ENCODE measurements around the gene ABCA7. TPM values are rescaled to one million over a fixed set of nuclear protein-coding genes. Genes with fewer than 3 reads are reported as not detected.

Gene ABCA7, protein sequence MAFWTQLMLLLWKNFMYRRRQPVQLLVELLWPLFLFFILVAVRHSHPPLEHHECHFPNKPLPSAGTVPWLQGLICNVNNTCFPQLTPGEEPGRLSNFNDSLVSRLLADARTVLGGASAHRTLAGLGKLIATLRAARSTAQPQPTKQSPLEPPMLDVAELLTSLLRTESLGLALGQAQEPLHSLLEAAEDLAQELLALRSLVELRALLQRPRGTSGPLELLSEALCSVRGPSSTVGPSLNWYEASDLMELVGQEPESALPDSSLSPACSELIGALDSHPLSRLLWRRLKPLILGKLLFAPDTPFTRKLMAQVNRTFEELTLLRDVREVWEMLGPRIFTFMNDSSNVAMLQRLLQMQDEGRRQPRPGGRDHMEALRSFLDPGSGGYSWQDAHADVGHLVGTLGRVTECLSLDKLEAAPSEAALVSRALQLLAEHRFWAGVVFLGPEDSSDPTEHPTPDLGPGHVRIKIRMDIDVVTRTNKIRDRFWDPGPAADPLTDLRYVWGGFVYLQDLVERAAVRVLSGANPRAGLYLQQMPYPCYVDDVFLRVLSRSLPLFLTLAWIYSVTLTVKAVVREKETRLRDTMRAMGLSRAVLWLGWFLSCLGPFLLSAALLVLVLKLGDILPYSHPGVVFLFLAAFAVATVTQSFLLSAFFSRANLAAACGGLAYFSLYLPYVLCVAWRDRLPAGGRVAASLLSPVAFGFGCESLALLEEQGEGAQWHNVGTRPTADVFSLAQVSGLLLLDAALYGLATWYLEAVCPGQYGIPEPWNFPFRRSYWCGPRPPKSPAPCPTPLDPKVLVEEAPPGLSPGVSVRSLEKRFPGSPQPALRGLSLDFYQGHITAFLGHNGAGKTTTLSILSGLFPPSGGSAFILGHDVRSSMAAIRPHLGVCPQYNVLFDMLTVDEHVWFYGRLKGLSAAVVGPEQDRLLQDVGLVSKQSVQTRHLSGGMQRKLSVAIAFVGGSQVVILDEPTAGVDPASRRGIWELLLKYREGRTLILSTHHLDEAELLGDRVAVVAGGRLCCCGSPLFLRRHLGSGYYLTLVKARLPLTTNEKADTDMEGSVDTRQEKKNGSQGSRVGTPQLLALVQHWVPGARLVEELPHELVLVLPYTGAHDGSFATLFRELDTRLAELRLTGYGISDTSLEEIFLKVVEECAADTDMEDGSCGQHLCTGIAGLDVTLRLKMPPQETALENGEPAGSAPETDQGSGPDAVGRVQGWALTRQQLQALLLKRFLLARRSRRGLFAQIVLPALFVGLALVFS (N-terminal part only)
- total RNA-seq, result 10 to 100 TPM; 92.7 to 95.1 TPM

DNA sequence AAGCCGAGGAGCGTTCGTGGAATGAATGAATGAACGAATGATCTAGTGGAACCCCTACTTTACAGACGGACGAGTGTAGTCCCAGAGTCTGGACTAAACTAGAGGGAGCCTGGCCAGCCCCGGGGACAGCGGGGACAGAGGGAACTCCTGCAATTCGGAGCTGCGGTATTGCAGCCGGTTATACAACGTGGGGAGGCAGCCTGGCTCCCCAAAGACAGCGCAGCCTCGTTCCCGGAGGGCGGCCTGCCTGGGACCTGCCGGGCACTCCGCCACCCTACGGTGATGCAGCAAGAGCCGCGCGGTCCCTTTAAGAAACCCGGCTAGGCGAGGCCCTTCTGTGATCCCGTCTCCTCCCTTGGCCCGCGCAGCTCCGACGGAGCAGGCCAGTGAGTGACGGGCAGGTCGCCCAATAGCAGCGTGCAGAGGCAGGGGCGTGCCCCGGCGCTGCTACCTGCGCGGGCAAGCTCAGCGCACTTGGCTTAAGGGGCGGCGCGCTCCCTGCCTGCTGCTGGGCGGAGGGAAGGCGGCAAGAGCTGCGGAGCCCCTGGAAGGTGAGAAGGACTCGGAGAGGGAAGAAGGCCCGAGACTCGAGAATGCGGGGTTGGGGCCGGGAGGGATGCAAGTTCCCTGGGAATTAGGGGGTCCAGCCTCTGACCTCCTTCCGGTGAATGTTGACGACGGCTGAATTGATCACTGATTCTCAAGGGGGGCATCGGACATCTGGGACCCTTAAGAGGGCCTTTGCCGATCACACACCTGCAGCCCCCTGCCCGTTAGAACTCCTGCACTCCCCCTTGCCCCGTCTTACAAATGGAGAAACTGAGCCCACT, at the start of gene ABCA7:
Gene ABCA7, plus strand, starts transcription at position 462 of the 830 bp plus-strand sequence. CDS start 1,255 bp downstream, outside the sequence.
- H3K4me1 Mint-ChIP-seq, result peaks cover 65% of the 10 kb centered on the region
- CTCF ChIA-PET, result interaction anchor here (0.6 to 6.4 kb wide), 4 partner anchors 9 to 507 kb away, joined by 3 to 34 read pairs (median 6); partner anchors contain the start of genes ARHGAP45 and CNN2
- peak within 1 kb of the TSS; percentile 90 for H3K27ac Mint-ChIP-seq
- H3K4me3 Mint-ChIP-seq, result peak within 1 kb of the TSS; percentile 97
- DNase-seq, result peak; percentile 99
- H3K27me3 Mint-ChIP-seq, result no peaks in the 10 kb centered on the region
- H3K36me3 Mint-ChIP-seq (ENCODE audit: low read depth), result peaks cover 55% of the 10 kb centered on the region
- H3K9me3 Mint-ChIP-seq, result no peaks in the 10 kb centered on the region
- POLR2A ChIA-PET, result interaction anchor here (0.7 to 7.2 kb wide), 20 partner anchors 12 to 230 kb away, joined by 3 to 134 read pairs (median 5); partner anchors contain the start of genes ARHGAP45, CNN2, GPX4 and RNU6-2

DNA sequence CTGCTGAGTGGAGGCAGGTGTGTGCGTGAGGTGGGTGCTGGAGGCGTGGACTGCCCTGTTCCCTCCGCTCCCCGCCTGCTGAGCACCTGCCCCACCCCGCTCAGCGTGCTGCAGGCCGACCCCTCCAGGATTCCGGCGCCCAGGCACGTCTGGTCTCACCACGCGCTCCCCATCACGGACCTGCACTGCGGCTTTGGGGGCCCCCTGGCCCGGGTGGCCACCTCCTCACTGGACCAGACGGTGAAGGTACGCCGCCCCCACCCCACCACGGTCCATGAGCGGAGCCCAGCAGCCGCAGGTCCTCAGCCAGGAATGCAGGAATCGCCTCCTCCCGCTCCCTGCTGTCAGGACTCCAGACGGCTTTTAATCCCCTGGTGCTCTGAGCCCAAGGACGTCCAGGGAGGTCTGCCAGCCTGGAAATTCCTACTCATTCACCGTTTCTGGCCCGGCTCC, 49.8 kb upstream of the ABCA7 start:
- peaks cover 20% of the 10 kb centered on the region for H3K36me3 Mint-ChIP-seq (ENCODE audit: low read depth)
- H3K27ac Mint-ChIP-seq, result no peak overlapping the region
- H3K9me3 Mint-ChIP-seq, result no peaks in the 10 kb centered on the region
- POLR2A ChIA-PET, result no interaction called here
- H3K27me3 Mint-ChIP-seq, result no peaks in the 10 kb centered on the region
- no peak for DNase-seq
- H3K4me1 Mint-ChIP-seq, result peaks cover 10% of the 10 kb centered on the region
- CTCF ChIA-PET, result no interaction called here
- no peak overlapping the region for H3K4me3 Mint-ChIP-seq

DNA sequence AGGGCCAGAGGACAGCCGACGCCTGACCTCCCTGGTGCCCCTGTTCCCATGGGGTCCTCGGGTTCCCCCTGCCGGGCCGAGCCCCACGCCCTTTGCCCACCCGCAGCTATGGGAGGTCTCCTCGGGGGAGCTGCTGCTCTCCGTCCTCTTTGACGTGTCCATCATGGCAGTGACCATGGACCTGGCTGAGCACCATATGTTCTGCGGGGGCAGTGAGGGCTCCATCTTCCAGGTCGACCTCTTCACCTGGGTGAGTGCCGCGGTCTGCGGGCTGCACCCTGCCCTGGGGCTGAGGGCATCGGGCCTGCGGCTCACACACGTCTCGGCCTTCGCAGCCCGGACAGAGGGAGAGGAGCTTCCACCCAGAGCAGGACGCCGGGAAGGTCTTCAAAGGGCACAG, 49.2 kb upstream of the ABCA7 start:
- CTCF ChIA-PET, result no interaction called here
- Mint-ChIP-seq H3K4me3 (no peak overlapping the region), H3K4me1 (peaks cover 7% of the 10 kb centered on the region), H3K27me3 (no peaks in the 10 kb centered on the region), H3K36me3 (ENCODE audit: low read depth) (peaks cover 20% of the 10 kb centered on the region), H3K9me3 (no peaks in the 10 kb centered on the region), H3K27ac (no peak overlapping the region)
- POLR2A ChIA-PET, result no interaction called here
- no peak for DNase-seq

DNA sequence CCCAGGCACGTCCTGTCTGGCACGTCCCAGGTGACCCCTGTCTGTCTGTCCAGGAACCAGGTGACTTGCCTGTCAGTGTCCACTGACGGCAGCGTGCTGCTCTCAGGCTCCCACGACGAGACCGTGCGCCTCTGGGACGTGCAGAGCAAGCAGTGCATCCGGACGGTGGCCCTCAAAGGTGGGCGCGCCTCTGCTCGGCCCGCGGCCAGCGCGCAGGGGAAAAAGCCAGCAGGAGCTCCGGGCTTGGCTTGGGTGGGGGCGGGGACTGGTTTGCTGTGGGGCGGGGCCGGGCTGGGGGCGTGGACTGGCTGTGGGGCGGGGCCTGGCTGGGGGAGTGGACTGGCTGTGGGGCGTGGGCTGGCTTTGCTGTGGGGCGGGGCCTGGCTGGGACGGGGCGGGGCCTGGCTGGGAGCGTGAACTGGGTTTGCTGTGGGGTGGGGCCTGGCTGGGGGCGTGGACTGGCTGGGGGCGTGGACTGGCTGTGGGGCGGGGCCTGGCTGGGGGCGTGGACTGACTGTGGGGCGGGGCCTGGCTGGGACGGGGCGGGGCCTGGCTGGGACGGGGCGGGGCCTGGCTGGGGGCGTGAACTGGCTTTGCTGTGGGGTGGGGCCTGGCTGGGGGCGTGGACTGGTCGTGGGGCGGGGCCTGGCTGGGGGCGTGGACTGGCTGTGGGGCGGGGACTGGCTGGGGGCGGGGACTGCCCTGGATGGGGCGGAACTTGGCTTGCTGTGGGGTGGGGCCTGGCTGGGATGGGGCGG, 48.6 kb upstream of the ABCA7 start:
- ChIA-PET CTCF (no interaction called here), POLR2A (no interaction called here)
- no peak overlapping the region for H3K27ac Mint-ChIP-seq
- DNase-seq, result peak; percentile 66
- peaks cover 8% of the 10 kb centered on the region for H3K4me1 Mint-ChIP-seq
- no peak overlapping the region for H3K4me3 Mint-ChIP-seq
- H3K36me3 Mint-ChIP-seq (ENCODE audit: low read depth), result peaks cover 19% of the 10 kb centered on the region
- H3K27me3 Mint-ChIP-seq, result peaks cover 2% of the 10 kb centered on the region
- H3K9me3 Mint-ChIP-seq, result no peaks in the 10 kb centered on the region

DNA sequence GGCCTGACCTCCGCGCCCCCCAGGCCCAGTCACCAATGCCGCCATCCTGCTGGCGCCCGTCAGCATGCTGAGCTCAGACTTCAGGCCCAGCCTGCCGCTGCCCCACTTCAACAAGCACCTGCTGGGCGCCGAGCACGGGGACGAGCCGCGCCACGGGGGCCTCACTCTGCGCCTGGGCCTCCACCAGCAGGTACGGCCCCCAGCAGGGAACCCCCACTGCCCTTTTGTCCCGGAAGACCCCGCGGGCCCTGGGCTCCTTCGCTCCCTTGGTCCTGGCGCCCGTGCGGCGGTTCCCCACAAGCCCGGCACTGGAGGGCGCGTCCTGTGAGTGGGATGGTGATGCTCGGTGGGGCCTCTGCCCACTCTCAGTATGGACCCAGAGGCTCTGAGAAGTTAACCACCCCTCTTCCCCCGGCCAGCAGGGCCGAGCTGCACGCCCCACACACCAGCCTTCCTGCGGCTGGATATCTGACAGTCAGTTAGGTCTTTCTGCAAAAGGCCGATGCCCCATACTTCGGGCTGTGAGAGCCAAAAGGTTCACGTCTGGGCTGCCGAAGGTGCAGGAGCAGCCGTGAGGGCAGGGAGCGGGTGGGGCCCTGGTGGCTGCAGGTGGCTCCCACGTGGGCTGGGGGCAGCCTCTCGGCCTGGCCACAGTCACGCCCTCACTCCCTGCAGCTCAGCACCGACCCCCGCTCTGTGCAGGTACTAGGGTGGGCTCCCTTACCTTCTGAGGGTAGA, 47.8 kb upstream of the ABCA7 start:
- DNase-seq, result no peak
- peaks cover 6% of the 10 kb centered on the region for H3K27me3 Mint-ChIP-seq
- H3K4me1 Mint-ChIP-seq, result peaks cover 11% of the 10 kb centered on the region
- CTCF ChIA-PET, result no interaction called here
- POLR2A ChIA-PET, result no interaction called here
- no peak overlapping the region for H3K27ac Mint-ChIP-seq
- H3K36me3 Mint-ChIP-seq (ENCODE audit: low read depth), result peaks cover 13% of the 10 kb centered on the region
- H3K4me3 Mint-ChIP-seq, result no peak overlapping the region
- no peaks in the 10 kb centered on the region for H3K9me3 Mint-ChIP-seq

DNA sequence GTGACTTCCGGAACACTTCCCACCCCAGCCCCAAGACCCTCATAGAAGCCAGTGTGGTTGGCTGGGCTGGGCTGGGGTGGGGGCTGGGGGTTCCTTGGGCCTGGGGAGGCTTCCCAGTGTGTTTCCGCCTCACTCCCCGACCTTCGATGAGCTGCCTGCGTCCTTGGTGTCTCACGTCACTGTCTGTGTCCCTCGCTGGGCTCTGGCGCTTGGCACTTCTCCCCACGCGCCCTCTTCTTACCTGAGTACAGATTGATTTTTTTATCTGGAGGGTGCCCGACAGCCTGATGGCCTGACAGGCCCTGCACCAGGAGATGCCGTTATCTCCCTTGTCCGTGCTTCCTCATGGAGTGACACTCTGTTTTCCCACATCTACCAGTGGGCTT, 47.2 kb upstream of the ABCA7 start:
- Mint-ChIP-seq H3K27ac (no peak overlapping the region), H3K4me1 (peaks cover 11% of the 10 kb centered on the region), H3K9me3 (no peaks in the 10 kb centered on the region), H3K36me3 (ENCODE audit: low read depth) (peaks cover 11% of the 10 kb centered on the region), H3K4me3 (no peak overlapping the region), H3K27me3 (peaks cover 8% of the 10 kb centered on the region)
- POLR2A ChIA-PET, result no interaction called here
- no peak for DNase-seq
- CTCF ChIA-PET, result no interaction called here

DNA sequence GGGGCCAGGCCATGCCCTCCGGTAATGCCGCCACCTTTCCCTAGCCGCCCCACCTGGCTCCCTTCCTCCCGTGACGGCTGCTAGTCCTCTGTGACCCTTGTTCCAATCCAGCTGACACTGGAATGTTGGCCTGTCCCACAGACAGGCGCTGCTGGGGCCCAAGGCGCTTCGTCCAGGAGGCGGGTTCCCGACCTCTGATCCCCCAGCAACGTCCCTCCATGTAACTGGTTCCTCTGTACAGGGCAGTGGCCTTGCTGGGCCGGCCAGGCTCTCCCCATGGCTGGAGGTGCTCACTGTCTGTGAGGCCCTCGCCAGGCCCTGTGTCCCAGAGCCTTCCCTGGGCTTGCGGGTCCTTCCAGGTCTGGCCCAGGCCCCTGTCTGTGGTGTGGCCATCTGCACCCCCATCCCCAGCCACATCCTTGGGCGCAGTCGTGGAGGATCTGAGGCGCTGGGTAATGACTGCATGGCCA, 46.5 kb upstream of the ABCA7 start:
- peaks cover 14% of the 10 kb centered on the region for H3K27me3 Mint-ChIP-seq
- H3K4me3 Mint-ChIP-seq, result no peak overlapping the region
- DNase-seq, result no peak
- no peaks in the 10 kb centered on the region for H3K9me3 Mint-ChIP-seq
- H3K27ac Mint-ChIP-seq, result no peak overlapping the region
- CTCF ChIA-PET, result no interaction called here
- peaks cover 11% of the 10 kb centered on the region for H3K36me3 Mint-ChIP-seq (ENCODE audit: low read depth)
- H3K4me1 Mint-ChIP-seq, result peaks cover 11% of the 10 kb centered on the region
- POLR2A ChIA-PET, result no interaction called here

DNA sequence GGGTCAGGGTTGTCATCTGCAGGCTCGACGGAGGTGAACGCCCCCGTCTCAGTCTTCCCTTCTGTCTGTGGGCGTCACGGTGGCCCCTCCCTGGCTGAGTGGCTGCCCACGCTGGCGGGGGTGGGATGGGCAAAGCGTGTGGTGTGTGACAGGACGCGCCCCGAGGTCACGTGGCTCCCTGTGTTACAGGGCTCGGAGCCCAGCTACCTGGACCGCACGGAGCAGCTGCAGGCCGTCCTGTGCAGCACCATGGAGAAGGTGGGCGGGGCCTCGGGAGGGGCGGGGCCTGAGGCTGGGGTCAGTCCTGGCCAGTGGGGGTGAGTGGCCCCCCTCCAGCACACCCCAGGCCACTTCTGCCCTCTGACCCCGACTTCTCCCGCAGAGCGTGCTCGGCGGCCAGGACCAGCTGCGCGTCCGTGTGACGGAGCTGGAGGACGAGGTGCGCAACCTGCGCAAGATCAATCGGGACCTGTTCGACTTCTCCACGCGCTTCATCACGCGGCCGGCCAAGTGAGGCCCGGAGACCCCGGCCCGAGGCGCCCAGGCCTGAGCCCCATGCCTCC, 46.0 kb upstream of the ABCA7 start:
- no peak overlapping the region for H3K4me3 Mint-ChIP-seq
- no peak overlapping the region for H3K27ac Mint-ChIP-seq
- H3K27me3 Mint-ChIP-seq, result peaks cover 17% of the 10 kb centered on the region
- peaks cover 11% of the 10 kb centered on the region for H3K4me1 Mint-ChIP-seq
- H3K9me3 Mint-ChIP-seq, result no peaks in the 10 kb centered on the region
- H3K36me3 Mint-ChIP-seq (ENCODE audit: low read depth), result peaks cover 11% of the 10 kb centered on the region
- ChIA-PET CTCF (interaction anchor here (0.7 kb wide), 1 partner anchor 28 kb away, joined by 3 read pairs; no protein-coding TSS in a partner anchor), POLR2A (no interaction called here)
- no peak for DNase-seq

DNA sequence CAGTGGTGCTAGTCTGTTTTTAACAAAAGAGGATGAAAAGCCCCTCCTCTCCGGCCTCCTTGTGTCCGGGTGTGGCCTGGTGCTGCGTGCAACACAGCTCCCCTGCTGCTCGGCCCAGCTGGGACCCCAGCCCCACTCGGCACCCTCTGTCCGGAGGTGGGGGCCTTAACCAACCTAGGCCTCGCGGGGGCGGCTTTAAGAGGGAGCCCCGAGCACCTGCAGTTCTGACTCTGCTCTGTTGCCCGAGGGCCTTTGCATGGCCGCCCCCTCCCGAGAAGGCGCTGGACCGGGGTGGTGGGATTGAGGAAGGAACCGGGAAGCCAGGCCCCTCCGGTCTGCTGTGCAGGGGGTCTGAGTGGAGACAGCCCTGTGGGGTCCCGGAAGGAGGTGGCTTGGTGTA, 45.4 kb upstream of the ABCA7 start:
- Mint-ChIP-seq H3K27ac (no peak overlapping the region), H3K27me3 (peaks cover 23% of the 10 kb centered on the region), H3K4me3 (no peak overlapping the region), H3K9me3 (no peaks in the 10 kb centered on the region), H3K4me1 (peaks cover 11% of the 10 kb centered on the region), H3K36me3 (ENCODE audit: low read depth) (peaks cover 11% of the 10 kb centered on the region)
- no peak for DNase-seq
- CTCF ChIA-PET, result interaction anchor here (0.7 kb wide), 1 partner anchor 28 kb away, joined by 3 read pairs; no protein-coding TSS in a partner anchor
- POLR2A ChIA-PET, result interaction anchor here (2.3 kb wide), 1 partner anchor 10 kb away, joined by 18 read pairs; the partner anchor contains the start of gene WDR18

DNA sequence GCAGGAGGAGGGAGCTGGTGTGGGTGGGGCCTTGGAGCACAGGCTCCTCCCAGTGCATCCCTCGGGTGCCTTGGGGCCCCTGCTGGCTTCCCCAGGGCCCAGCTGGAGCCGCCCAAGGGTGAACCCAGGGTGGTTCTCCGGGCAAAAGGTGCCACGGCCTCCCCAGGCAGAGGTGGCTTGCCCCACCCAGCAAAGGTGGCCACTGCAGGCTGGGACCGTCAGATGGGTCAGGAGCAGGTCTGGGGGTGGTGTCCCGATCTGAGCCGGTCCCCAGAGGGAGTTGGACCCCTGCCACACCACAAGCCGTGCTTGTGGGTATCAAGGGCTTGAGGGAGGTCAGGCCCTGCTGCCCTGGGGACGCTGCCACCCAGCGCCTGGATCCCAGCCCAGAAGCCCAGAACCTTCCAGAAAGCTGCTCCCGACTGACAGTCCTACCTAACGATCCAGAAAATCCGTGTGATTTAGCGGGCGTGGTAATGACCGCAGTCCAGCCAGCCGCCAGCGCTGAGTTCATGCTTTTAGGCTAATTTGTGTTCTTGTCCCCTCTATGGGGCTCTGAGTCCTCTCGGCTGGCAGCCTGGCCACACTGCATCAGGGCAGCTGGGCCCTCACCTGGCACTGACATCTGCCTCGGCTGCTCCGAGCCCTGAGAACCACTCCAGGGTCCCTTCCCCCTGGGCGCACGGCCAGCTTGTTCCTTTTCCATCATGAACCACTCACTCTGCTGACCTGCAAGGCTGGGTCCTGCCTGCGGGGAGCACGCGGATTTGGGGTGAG, 44.7 kb upstream of the ABCA7 start:
- Mint-ChIP-seq H3K36me3 (ENCODE audit: low read depth) (peaks cover 11% of the 10 kb centered on the region), H3K27ac (no peak overlapping the region), H3K9me3 (no peaks in the 10 kb centered on the region), H3K27me3 (peaks cover 26% of the 10 kb centered on the region), H3K4me3 (no peak overlapping the region), H3K4me1 (peaks cover 11% of the 10 kb centered on the region)
- no peak for DNase-seq
- CTCF ChIA-PET, result interaction anchor here (1.9 kb wide), 1 partner anchor 11 kb away, joined by 9 read pairs; the partner anchor contains the start of gene WDR18
- POLR2A ChIA-PET, result interaction anchor here (2.3 kb wide), 1 partner anchor 11 kb away, joined by 18 read pairs; the partner anchor contains the start of gene WDR18
